ENCODE measurements around the gene GSTO2. TPM values are rescaled to one million over a fixed set of nuclear protein-coding genes. Genes with fewer than 3 reads are reported as not detected.

The GSTO2 gene
- total RNA-seq, 2 donors from 2014 or later, result 12.8 to 18.9 TPM

DNA sequence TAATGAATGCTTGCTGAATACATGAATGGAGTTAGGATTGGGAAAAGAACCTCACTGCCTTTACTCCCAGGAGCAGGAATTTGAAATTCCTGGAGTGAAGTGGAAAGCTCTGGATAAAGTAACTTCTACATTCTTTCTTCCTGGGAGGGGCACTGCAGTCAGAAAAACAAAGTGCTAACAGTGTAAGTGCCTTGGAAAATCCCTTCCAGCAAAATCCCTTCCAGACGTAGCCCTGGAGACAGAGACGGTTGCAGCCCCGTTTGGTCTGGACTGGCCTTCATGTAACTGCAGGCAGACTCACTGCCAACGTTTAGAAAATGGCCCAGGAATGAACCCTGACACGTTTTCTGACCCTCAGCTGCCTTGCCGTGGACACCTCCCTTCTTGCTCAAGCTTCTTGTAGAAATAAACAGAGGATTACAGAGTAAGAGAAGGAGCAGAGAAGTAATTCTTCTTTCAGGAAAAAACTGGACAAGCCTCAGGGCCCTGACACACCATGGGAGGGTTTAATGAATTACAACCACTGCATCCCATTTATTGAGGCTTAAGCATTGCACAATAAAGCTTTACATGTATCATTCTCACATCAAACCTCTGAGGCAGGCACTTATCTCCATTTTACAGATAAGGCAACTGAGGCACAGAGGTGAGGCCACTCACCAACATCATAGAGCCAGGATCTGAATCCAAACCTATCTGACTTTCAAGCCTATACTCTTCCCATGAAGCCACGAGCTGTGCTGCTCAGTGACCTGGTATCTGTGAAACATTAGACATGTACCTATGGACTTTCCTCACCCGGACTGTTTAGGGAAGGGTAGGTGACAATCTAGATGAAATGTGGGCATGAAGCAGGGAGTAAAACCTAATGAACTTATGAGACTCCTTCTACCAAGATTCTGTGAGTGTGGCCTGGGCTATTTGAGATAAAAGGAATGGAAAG, 61.5 kb downstream of the GSTO2 start:
- no peaks in the 10 kb centered on the region for H3K27me3 ChIP-seq
- peak overlapping the region in 1 of 2 donors; percentile 69 for H3K9ac ChIP-seq (ENCODE audit: low read depth in 2 of 2, low read length in 2 of 2)
- DNase-seq, result no peak
- peaks cover 34% of the 10 kb centered on the region for H3K4me1 ChIP-seq
- H3K27ac ChIP-seq, result peak overlapping the region; percentile 53
- no peaks in the 10 kb centered on the region for H3K36me3 ChIP-seq
- no peaks in the 10 kb centered on the region for H3K9me3 ChIP-seq
- H3K4me3 ChIP-seq, result no peak overlapping the region
- intact Hi-C loops (cut with DNase I), result no loop called here
- TF ChIP-seq, protein P1, sequence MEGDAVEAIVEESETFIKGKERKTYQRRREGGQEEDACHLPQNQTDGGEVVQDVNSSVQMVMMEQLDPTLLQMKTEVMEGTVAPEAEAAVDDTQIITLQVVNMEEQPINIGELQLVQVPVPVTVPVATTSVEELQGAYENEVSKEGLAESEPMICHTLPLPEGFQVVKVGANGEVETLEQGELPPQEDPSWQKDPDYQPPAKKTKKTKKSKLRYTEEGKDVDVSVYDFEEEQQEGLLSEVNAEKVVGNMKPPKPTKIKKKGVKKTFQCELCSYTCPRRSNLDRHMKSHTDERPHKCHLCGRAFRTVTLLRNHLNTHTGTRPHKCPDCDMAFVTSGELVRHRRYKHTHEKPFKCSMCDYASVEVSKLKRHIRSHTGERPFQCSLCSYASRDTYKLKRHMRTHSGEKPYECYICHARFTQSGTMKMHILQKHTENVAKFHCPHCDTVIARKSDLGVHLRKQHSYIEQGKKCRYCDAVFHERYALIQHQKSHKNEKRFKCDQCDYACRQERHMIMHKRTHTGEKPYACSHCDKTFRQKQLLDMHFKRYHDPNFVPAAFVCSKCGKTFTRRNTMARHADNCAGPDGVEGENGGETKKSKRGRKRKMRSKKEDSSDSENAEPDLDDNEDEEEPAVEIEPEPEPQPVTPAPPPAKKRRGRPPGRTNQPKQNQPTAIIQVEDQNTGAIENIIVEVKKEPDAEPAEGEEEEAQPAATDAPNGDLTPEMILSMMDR (IDR thresholded peaks at IDR 0.05), result no peak

DNA sequence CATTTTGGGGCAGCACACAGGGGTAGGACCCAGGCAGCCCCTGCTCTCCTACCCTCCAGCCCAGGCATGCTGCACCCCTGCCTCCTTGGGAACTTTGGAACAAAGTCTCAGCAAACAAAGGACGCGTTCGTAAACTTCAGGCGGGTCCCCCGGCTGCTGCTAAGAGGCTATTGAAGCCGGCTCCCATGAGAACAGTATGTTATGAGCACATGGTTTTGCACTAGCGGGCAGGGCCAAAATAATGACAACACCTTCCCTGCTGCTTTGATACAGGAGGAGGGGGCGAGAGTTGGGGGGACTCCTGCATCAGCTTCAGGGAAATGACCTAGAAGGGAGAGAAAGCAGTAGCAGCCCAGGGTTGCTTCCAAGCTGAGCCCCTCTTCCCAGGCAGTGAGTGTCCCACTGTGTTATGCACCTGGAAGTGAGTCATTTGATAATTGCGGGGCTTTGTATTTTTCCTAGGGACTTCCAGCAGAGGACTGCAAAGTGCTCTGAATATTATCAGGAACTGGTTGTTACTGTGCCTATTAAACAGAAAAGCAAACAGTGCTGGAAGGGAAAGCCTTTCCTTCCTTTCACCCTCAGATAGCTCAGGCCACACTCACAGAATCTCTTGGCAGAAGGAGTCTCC, 62.3 kb downstream of the GSTO2 start:
- H3K27me3 ChIP-seq, result no peaks in the 10 kb centered on the region
- intact Hi-C loops (cut with DNase I), result no loop called here
- H3K36me3 ChIP-seq, result no peaks in the 10 kb centered on the region
- H3K9me3 ChIP-seq, result no peaks in the 10 kb centered on the region
- peak overlapping the region; percentile 53 for H3K27ac ChIP-seq
- no peak overlapping the region for H3K4me3 ChIP-seq
- peaks cover 34% of the 10 kb centered on the region for H3K4me1 ChIP-seq
- TF ChIP-seq, protein P1 (IDR thresholded peaks at IDR 0.05), result no peak
- peak overlapping the region in 1 of 2 donors; percentile 69 for H3K9ac ChIP-seq (ENCODE audit: low read depth in 2 of 2, low read length in 2 of 2)
- DNase-seq, result no peak

DNA sequence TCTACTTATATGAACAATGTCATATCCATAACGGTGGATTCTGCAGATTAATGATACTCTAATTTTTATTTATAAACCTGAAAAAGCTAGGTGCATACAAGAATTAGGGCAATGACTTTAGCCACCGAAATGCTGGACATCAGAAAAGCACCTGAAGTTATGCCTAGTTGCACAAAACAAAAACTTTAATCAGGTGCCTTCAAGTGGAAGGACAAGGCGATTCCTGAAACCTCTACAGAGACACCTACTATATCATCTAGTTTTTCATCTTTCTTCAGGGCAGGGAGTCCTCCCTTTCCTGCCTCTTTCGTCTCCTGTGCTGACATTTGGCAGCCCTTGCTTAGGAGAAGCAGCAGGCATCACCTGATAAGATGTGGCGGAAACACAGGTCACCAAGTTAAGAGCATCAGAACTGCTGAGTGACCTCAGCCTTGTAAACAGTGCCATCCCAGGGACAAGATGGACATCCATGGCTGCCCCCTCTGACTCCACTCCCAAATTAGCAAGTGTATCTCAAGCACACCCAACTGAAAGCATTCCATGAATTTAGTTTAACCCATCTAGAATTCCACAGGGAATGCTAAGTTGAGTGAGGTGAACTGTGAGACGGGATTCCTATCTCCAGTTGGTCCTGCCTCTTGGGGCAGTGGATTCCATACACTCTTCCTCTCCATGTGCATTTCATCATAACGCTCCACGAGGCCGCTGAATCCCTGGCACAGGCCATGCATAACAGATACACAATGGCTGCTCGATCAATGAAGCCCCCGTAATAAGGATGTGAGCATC, 63.5 kb downstream of the GSTO2 start:
- no peaks in the 10 kb centered on the region for H3K36me3 ChIP-seq
- TF ChIP-seq, protein P1 (IDR thresholded peaks at IDR 0.05), result no peak
- no peak overlapping the region for H3K27ac ChIP-seq
- H3K4me3 ChIP-seq, result no peak overlapping the region
- peak overlapping the region in 1 of 2 donors; percentile 69 for H3K9ac ChIP-seq (ENCODE audit: low read depth in 2 of 2, low read length in 2 of 2)
- peaks cover 37% of the 10 kb centered on the region for H3K4me1 ChIP-seq
- intact Hi-C loops (cut with DNase I), result no loop called here
- no peaks in the 10 kb centered on the region for H3K9me3 ChIP-seq
- no peak for DNase-seq
- no peaks in the 10 kb centered on the region for H3K27me3 ChIP-seq

DNA sequence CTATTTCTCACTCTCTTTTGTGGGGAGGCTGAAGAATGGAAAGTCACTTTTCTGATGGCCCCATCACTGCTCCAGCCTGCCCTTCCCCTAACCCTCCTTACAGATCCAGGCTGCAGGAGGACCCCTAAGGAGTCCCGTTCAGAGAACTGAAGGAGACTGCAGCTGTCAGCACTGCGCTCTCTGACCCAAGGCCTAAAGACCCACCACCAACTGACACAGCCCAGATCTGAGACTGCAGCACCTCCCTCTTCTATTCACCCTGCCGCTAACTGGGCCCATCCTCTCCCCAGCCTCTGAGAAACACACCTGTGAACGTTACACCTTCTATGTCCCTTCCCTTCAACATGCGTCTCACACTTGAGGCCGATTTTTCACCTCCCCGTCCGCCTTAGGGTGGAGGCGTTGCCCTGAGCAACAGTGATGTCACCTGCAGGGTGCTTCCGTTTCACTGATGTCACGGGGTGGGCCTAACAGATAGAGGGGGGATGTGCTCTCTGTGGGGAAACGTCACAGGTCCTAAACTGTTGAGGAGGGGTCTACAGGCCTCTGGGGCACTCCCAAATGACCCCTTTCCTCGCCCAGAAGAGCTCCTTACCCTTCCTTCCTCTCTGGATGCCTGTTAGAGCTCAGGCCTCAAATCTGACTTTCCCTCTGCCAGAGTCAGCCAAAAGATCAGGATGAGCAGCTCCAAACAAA, 64.2 kb downstream of the GSTO2 start:
- no peaks in the 10 kb centered on the region for H3K27me3 ChIP-seq
- no peaks in the 10 kb centered on the region for H3K9me3 ChIP-seq
- H3K4me1 ChIP-seq, result peaks cover 31% of the 10 kb centered on the region
- H3K9ac ChIP-seq (ENCODE audit: low read depth in 2 of 2, low read length in 2 of 2), result no peak overlapping the region
- no peak overlapping the region for H3K27ac ChIP-seq
- no peaks in the 10 kb centered on the region for H3K36me3 ChIP-seq
- TF ChIP-seq, protein P1 (IDR thresholded peaks at IDR 0.05), result no peak
- intact Hi-C loops (cut with DNase I), result no loop called here
- DNase-seq, result peak; percentile 17
- no peak overlapping the region for H3K4me3 ChIP-seq
